PC-9 (cell line): Measurements from ENCODE around the gene RASL10B.

ENCODE experiments used
- EZH2 ChIP-seq: fragments of 200-600 bp; sonication (generic); IDR thresholded peaks from 2 replicates; pipeline ENCODE4 v1.8.0; 2017; ENCODE audit warnings: antibody characterized with exemption, low read depth
- TF ChIP-seq, protein P1 (sequence below): fragments of 200-600 bp; sonication (generic); conservative IDR thresholded peaks from 2 replicates; pipeline ENCODE4 v1.6.1; 2017; ENCODE audit warnings: mixed run types, antibody characterized with exemption, mild to moderate bottlenecking, moderate library complexity

DNA sequence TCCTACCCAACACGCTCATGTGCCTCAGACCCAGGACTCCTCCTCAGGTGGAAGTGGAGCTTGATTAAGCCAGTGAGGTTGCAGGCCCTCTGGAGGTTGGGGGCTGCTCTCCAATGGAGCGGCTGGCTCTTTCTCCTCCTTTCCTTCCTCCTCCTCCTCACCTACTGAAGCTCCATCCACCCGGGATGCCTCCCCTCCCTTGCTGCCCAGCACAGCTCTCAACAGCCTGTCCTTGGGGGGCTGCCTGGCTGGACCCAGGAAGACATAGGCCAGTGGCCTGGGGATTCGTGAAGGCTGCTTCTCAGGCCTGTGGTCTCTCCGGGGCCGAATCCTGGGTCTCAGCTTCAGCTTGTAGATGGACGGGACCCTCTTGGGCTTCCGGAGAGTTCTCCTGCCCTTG lies 13.4 kb downstream of the RASL10B start:
- TF ChIP-seq, protein P1, sequence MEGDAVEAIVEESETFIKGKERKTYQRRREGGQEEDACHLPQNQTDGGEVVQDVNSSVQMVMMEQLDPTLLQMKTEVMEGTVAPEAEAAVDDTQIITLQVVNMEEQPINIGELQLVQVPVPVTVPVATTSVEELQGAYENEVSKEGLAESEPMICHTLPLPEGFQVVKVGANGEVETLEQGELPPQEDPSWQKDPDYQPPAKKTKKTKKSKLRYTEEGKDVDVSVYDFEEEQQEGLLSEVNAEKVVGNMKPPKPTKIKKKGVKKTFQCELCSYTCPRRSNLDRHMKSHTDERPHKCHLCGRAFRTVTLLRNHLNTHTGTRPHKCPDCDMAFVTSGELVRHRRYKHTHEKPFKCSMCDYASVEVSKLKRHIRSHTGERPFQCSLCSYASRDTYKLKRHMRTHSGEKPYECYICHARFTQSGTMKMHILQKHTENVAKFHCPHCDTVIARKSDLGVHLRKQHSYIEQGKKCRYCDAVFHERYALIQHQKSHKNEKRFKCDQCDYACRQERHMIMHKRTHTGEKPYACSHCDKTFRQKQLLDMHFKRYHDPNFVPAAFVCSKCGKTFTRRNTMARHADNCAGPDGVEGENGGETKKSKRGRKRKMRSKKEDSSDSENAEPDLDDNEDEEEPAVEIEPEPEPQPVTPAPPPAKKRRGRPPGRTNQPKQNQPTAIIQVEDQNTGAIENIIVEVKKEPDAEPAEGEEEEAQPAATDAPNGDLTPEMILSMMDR, result no peak
- TF ChIP-seq EZH2, result no peak
